Thyroid gland (tissue), 4 donors: ENCODE measurements around the gene CTSO. TPM values are rescaled to one million over a fixed set of nuclear protein-coding genes. Genes with fewer than 3 reads are reported as not detected.
"Not testable (repeated sequence)": the region's sequence is repeated elsewhere in the genome, so short reads cannot be mapped to it uniquely, and the experiment has no call there.

Source experiments
- DNase-seq, 2 donors: peaks; one replicate each; pipeline ENCODE4 v3.0.0-alpha.2; 2019
- H3K27ac ChIP-seq, 3 donors: fragments of 200-600 bp; sonication (generic); 1 replicate in 2 of 3; 2 replicates in 1 of 3; pipeline ENCODE4 v1.5.1; 2016 to 2019; ENCODE audit warnings: mild to moderate bottlenecking in 1 of 3, moderate library complexity in 1 of 3
- H3K27me3 ChIP-seq: fragments of 200-600 bp; sonication (generic); one replicate; pipeline ENCODE4 v1.5.1; 2019
- H3K36me3 ChIP-seq, 2 donors: fragments of 200-600 bp; sonication (generic); one replicate each; pipeline ENCODE4 v1.5.1; 2016 to 2019
- H3K4me1 ChIP-seq, 2 donors: fragments of 200-600 bp; sonication (generic); one replicate each; pipeline ENCODE4 v1.5.1; 2017 to 2019
- H3K4me3 ChIP-seq, 3 donors: fragments of 200-600 bp; sonication (generic); replicated peaks in 1 of 3; 1 replicate in 2 of 3; 2 replicates in 1 of 3; pipeline ENCODE4 v1.5.1; 2016; ENCODE audit warnings: mild to moderate bottlenecking in 1 of 3
- H3K9me3 ChIP-seq: fragments of 200-600 bp; sonication (generic); one replicate; pipeline ENCODE4 v1.5.1; 2017
- POLR2A ChIP-seq, 2 donors: fragments of 450-650 bp; IDR thresholded peaks; one replicate each; pipeline ENCODE4 v1.6.1; 2017; ENCODE audit warnings: antibody characterized with exemption in 2 of 2, mild to moderate bottlenecking in 2 of 2, moderate library complexity in 1 of 2
- WGBS, 2 donors: methylation state at CpG; one replicate each; pipeline ENCODE4 v1.1.5; 2017; 5-methylcytosine and 5-hydroxymethylcytosine counted together
- intact Hi-C: fragments of 100-400 bp; cut with DNase I; formaldehyde crosslinking; loops from one replicate; pipeline ENCODE4 v1.15.1; 2023
- total RNA-seq, 4 donors: library from RNA; depleted of rRNA; stranded (reverse); fragments of >200 nt; gene quantifications; one replicate each; pipeline ENCODE4 v1.2.3, GENCODE V29; 2016
- TF ChIP-seq, protein P1 (sequence below), 6 experiments: fragments of 200-600 bp in 3 of 6; fragments of 450-650 bp in 3 of 6; sonication (generic) in 3 of 6; IDR thresholded peaks; one replicate each; pipeline ENCODE4 v1.5.1; 2016 to 2019; ENCODE audit warnings: antibody characterized with exemption in 6 of 6, mild to moderate bottlenecking in 2 of 6, inconsistent platforms in 1 of 6, moderate library complexity in 1 of 6

Gene CTSO
- total RNA-seq, 4 donors from 2014 or later: 31.9 to 36.3 (median 35.6) TPM

DNA sequence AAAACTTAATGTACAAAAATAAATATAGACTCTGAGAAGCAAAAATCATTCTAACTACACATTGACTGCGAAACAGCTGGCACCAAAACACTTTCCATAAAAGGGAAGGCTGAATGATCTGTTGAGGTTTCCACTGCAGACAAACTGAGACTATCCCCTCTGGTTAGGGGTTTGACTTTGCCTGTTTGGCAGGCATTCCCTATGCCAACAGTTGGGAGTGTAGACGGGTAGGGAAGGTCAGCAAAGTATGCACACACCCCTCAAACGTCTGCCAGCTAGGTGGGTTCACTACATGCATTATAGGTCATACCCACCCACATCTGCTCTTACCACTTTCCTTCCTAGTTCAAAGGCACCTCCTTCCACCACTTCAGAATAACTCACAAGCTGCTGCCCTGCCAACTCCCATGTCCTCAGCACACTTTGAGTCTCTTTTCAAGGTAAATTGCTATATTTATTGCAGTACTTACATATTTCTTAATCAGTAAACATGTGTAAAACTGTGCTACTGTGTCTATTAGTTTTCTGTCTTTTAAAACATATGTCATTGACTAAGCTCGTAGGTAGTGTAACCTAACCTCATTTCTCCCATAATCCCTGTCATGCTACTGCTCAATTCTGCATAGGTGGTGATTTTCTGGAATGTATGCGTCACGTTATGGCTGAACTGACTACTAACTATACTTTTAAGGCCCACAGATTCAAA lies 12.4 kb downstream of the CTSO start:
- Histone ChIP-seq H3K9me3 (no peaks in the 10 kb centered on the region), H3K4me1 (no peaks in the 10 kb centered on the region), H3K27me3 (no peaks in the 10 kb centered on the region), H3K27ac (no peak overlapping the region), H3K4me3 (no peak overlapping the region), H3K36me3 (peaks cover 10 to 17% of the 10 kb centered on the region in 2 donors)
- DNase-seq: no peak
- 82 to 86% methylated on average over 6 of the region's 6 CpGs for WGBS, 2 donors
- TF ChIP-seq, protein P1, sequence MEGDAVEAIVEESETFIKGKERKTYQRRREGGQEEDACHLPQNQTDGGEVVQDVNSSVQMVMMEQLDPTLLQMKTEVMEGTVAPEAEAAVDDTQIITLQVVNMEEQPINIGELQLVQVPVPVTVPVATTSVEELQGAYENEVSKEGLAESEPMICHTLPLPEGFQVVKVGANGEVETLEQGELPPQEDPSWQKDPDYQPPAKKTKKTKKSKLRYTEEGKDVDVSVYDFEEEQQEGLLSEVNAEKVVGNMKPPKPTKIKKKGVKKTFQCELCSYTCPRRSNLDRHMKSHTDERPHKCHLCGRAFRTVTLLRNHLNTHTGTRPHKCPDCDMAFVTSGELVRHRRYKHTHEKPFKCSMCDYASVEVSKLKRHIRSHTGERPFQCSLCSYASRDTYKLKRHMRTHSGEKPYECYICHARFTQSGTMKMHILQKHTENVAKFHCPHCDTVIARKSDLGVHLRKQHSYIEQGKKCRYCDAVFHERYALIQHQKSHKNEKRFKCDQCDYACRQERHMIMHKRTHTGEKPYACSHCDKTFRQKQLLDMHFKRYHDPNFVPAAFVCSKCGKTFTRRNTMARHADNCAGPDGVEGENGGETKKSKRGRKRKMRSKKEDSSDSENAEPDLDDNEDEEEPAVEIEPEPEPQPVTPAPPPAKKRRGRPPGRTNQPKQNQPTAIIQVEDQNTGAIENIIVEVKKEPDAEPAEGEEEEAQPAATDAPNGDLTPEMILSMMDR (IDR thresholded peaks at IDR 0.05): no peak
- TF ChIP-seq POLR2A (IDR thresholded peaks at IDR 0.05): no peak
- intact Hi-C loops: no loop called here

- H3K27ac ChIP-seq: no peak overlapping the region
- H3K4me3 ChIP-seq: no peak overlapping the region
- no peaks in the 10 kb centered on the region for H3K9me3 ChIP-seq
- DNase-seq: no peak
- 88% methylated on average over 4 of the region's 4 CpGs for WGBS, 2 donors
- no peaks in the 10 kb centered on the region for H3K4me1 ChIP-seq
- H3K27me3 ChIP-seq: no peaks in the 10 kb centered on the region
- TF ChIP-seq, protein P1 (IDR thresholded peaks at IDR 0.05): no peak
- TF ChIP-seq POLR2A (IDR thresholded peaks at IDR 0.05): no peak
- peaks cover 6 to 10% of the 10 kb centered on the region in 2 donors for H3K36me3 ChIP-seq
- intact Hi-C loops: no loop called here
Observed at GRCh38 chr4:155935389-155935986, 18.2 kb downstream of the CTSO start.

- DNase-seq, H3K36me3 ChIP-seq, H3K27me3 ChIP-seq, H3K9me3 ChIP-seq, H3K27ac ChIP-seq, H3K4me3 ChIP-seq, H3K4me1 ChIP-seq, intact Hi-C loops: not testable (repeated sequence)
- 93 to 97% methylated on average over 4 of the region's 4 CpGs for WGBS, 2 donors
Observed at GRCh38 chr4:155934634-155935033, 19.0 kb downstream of the CTSO start.

GRCh38 chr4:155931634-155932033 lies 22.0 kb downstream of the CTSO start:
- no peak for TF ChIP-seq POLR2A (IDR thresholded peaks at IDR 0.05)
- TF ChIP-seq, protein P1 (IDR thresholded peaks at IDR 0.05): no peak
- intact Hi-C loops: no loop called here
- no peak for DNase-seq
- WGBS, 2 donors: 96 to 98% methylated on average over 4 of the region's 4 CpGs
- no peak overlapping the region for H3K4me3 ChIP-seq
- peaks cover 0 to 11% of the 10 kb centered on the region in 2 donors for H3K36me3 ChIP-seq
- H3K27ac ChIP-seq: no peak overlapping the region
- no peaks in the 10 kb centered on the region for H3K27me3 ChIP-seq
- H3K4me1 ChIP-seq: no peaks in the 10 kb centered on the region
- no peaks in the 10 kb centered on the region for H3K9me3 ChIP-seq

DNA sequence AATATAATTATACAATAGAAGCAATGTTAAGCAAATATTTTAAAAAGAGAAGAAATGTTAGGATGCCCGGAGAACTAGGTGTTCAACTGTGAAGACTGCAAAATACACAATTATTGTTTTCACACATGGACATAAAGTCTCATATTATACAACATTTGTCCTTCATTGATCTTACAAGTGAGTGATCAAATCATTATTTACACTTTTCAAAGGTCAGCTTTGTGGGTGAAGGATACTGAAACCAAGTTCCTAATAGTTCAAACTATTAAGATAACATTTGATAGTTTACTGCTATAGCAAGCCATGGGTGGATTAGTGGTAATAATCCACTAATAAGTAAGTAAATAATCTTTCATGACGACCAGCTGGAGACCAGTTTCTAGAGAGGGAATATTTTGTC lies 23.3 kb downstream of the CTSO start:
- H3K27me3 ChIP-seq: no peaks in the 10 kb centered on the region
- no peaks in the 10 kb centered on the region for H3K4me1 ChIP-seq
- 88 to 94% methylated on average over 2 of the region's 2 CpGs for WGBS, 2 donors
- H3K27ac ChIP-seq: no peak overlapping the region
- TF ChIP-seq, protein P1 (IDR thresholded peaks at IDR 0.05): no peak
- H3K36me3 ChIP-seq: peaks cover 0 to 16% of the 10 kb centered on the region in 2 donors
- intact Hi-C loops: no loop called here
- no peak overlapping the region for H3K4me3 ChIP-seq
- no peak for DNase-seq
- H3K9me3 ChIP-seq: no peaks in the 10 kb centered on the region
